ENCODE measurements around the gene NPDC1.
"Not testable (repeated sequence)": the region's sequence is repeated elsewhere in the genome, so short reads cannot be mapped to it uniquely, and the experiment has no call there.

DNA sequence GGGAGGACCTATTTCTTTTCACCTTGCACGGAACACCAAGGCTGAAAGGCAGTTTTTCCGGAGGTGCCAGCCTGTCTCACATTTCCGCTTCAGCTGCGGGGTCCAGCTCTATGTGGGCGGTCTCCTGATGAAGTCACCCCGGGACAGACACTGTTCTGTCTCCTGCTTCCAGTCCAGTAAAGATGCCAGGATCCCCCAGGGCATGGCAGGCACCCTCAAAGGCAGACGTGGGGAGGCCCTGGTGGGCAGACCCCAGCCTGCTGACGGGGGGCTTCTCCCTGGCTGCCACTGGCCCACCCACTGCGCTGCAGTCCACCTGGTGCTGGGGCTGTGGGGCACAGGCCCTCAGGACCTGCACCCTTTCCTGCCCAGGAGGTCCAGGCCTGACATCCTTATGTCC is 16.8 kb upstream of the NPDC1 start:
- TF ChIP-seq, protein P1, sequence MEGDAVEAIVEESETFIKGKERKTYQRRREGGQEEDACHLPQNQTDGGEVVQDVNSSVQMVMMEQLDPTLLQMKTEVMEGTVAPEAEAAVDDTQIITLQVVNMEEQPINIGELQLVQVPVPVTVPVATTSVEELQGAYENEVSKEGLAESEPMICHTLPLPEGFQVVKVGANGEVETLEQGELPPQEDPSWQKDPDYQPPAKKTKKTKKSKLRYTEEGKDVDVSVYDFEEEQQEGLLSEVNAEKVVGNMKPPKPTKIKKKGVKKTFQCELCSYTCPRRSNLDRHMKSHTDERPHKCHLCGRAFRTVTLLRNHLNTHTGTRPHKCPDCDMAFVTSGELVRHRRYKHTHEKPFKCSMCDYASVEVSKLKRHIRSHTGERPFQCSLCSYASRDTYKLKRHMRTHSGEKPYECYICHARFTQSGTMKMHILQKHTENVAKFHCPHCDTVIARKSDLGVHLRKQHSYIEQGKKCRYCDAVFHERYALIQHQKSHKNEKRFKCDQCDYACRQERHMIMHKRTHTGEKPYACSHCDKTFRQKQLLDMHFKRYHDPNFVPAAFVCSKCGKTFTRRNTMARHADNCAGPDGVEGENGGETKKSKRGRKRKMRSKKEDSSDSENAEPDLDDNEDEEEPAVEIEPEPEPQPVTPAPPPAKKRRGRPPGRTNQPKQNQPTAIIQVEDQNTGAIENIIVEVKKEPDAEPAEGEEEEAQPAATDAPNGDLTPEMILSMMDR (IDR thresholded peaks at IDR 0.05): not testable (repeated sequence)
- TF ChIP-seq EZH2, EZH2phosphoT487 (IDR thresholded peaks at IDR 0.05): not testable (repeated sequence)
